ENCODE data around the gene ATXN1. TPM values are rescaled to one million over a fixed set of nuclear protein-coding genes. Genes with fewer than 3 reads are reported as not detected.
A peak's percentile ranks its signal among the peaks of the same experiment; 100 is the strongest.

The ATXN1 gene
- total and polyA plus RNA-seq, 2 of the 13 experiments (the other 11 are each of a cell fraction or from before 2014, with no cell fraction given) = 20.7 to 39.5 TPM

DNA sequence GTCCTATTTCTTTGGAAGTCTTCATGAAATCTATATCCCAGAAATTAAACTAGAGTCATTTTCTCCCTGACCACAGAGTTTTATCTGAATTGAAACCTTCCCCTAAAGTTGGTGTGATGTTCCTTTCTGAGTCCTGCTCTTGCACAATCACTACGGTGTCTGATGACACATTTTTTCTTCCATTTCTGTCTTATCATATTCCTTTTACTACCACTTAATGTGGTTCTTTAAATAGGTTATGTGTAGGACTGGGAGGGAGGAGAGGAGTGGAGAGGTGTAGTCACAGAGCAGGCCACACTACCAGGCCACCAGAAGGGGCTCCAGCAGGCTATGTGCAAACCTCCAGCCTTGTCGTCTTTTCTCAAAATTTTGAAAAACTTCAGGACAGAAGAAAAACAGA, 39.7 kb upstream of the ATXN1 start:
- Histone ChIP-seq H3K27me3 (ENCODE audit: control insufficient read depth in 1 of 2, insufficient read depth in 2 of 2, low read length in 2 of 2) (no peaks in the 10 kb centered on the region), H3K79me2 (ENCODE audit: insufficient read depth, low read length) (no peaks in the 10 kb centered on the region), H3K36me3 (replicated peaks in 1 of 2; ENCODE audit: control insufficient read depth in 1 of 2, insufficient read depth in 2 of 2, low read length in 2 of 2) (no peaks in the 10 kb centered on the region), H3K4me2 (ENCODE audit: low read depth, low read length) (peak overlapping the region; percentile 23), H3K9ac (ENCODE audit: insufficient read depth, low read depth, low read length) (no peak overlapping the region), H2AFZ (ENCODE audit: low read length) (no peak overlapping the region), H3K9me3 (ENCODE audit: low read length) (no peaks in the 10 kb centered on the region), H3K4me1 (ENCODE audit: insufficient read depth, low read length) (peaks cover 66% of the 10 kb centered on the region), H4K20me1 (ENCODE audit: insufficient read depth, low read length) (no peaks in the 10 kb centered on the region), H3K4me3 (replicated peaks in 1 of 3; ENCODE audit: insufficient read depth in 1 of 3, low read depth in 2 of 3, low read length in 3 of 3) (no peak overlapping the region), H3K27ac (ENCODE audit: extremely low read length, insufficient read depth, low read length) (no peak overlapping the region)
- FAIRE-seq = peak; percentile 8
- DNase-seq (ENCODE audit: low spot score) = no peak
- intact Hi-C loops (cut with micrococcal nuclease; ENCODE audit: unreplicated experiment) = no loop called here
- ChIA-PET POLR2A (no interaction called here), CTCF (ENCODE audit: low intra/inter-chr PET ratio, low total read pairs) (no interaction called here)
- ATAC-seq = peak; percentile 28; the same call in 2 of the 3 replicates
- in situ Hi-C loops (cut with HindIII; ENCODE audit: extremely low pct_ligation_motif_present, low pct_unique_long_range_greater_than_20kb) = no loop called here
- BruUV-seq (replicated peaks) = no TSS peak
- WGBS (ENCODE audit: low lambda C conversion rate) = 24% methylated on average over 2 of the region's 2 CpGs
- TF ChIP-seq, protein P1, sequence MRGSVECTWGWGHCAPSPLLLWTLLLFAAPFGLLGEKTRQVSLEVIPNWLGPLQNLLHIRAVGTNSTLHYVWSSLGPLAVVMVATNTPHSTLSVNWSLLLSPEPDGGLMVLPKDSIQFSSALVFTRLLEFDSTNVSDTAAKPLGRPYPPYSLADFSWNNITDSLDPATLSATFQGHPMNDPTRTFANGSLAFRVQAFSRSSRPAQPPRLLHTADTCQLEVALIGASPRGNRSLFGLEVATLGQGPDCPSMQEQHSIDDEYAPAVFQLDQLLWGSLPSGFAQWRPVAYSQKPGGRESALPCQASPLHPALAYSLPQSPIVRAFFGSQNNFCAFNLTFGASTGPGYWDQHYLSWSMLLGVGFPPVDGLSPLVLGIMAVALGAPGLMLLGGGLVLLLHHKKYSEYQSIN (CRISPR knock-in tag; IDR thresholded peaks at IDR 0.05; ENCODE audit: borderline replicate concordance) = no peak
- TF ChIP-seq ZSCAN31 (CRISPR knock-in tag; IDR thresholded peaks at IDR 0.05; ENCODE audit: low read depth) (no peak), FOXM1 (CRISPR knock-in tag; IDR thresholded peaks at IDR 0.05) (no peak), CEBPB (IDR thresholded peaks at IDR 0.05; ENCODE audit: borderline replicate concordance, low read depth, low read length) (peak; percentile 95), SETDB1 (CRISPR knock-in tag; IDR thresholded peaks at IDR 0.05; ENCODE audit: borderline replicate concordance) (no peak), CEBPG (CRISPR knock-in tag; IDR thresholded peaks at IDR 0.05) (peak; percentile 81), REXO4 (CRISPR knock-in tag; IDR thresholded peaks at IDR 0.05; ENCODE audit: borderline replicate concordance) (no peak), ZNF543 (CRISPR knock-in tag; IDR thresholded peaks at IDR 0.05) (no peak), KMT2B (CRISPR knock-in tag; IDR thresholded peaks at IDR 0.05) (no peak)
- TF ChIP-seq, protein P2, sequence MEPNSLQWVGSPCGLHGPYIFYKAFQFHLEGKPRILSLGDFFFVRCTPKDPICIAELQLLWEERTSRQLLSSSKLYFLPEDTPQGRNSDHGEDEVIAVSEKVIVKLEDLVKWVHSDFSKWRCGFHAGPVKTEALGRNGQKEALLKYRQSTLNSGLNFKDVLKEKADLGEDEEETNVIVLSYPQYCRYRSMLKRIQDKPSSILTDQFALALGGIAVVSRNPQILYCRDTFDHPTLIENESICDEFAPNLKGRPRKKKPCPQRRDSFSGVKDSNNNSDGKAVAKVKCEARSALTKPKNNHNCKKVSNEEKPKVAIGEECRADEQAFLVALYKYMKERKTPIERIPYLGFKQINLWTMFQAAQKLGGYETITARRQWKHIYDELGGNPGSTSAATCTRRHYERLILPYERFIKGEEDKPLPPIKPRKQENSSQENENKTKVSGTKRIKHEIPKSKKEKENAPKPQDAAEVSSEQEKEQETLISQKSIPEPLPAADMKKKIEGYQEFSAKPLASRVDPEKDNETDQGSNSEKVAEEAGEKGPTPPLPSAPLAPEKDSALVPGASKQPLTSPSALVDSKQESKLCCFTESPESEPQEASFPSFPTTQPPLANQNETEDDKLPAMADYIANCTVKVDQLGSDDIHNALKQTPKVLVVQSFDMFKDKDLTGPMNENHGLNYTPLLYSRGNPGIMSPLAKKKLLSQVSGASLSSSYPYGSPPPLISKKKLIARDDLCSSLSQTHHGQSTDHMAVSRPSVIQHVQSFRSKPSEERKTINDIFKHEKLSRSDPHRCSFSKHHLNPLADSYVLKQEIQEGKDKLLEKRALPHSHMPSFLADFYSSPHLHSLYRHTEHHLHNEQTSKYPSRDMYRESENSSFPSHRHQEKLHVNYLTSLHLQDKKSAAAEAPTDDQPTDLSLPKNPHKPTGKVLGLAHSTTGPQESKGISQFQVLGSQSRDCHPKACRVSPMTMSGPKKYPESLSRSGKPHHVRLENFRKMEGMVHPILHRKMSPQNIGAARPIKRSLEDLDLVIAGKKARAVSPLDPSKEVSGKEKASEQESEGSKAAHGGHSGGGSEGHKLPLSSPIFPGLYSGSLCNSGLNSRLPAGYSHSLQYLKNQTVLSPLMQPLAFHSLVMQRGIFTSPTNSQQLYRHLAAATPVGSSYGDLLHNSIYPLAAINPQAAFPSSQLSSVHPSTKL (CRISPR knock-in tag; IDR thresholded peaks at IDR 0.05) = 0 out of 2 replicates have a peak, but pooled peaks have one; percentile 8
- TF ChIP-seq, protein P3, sequence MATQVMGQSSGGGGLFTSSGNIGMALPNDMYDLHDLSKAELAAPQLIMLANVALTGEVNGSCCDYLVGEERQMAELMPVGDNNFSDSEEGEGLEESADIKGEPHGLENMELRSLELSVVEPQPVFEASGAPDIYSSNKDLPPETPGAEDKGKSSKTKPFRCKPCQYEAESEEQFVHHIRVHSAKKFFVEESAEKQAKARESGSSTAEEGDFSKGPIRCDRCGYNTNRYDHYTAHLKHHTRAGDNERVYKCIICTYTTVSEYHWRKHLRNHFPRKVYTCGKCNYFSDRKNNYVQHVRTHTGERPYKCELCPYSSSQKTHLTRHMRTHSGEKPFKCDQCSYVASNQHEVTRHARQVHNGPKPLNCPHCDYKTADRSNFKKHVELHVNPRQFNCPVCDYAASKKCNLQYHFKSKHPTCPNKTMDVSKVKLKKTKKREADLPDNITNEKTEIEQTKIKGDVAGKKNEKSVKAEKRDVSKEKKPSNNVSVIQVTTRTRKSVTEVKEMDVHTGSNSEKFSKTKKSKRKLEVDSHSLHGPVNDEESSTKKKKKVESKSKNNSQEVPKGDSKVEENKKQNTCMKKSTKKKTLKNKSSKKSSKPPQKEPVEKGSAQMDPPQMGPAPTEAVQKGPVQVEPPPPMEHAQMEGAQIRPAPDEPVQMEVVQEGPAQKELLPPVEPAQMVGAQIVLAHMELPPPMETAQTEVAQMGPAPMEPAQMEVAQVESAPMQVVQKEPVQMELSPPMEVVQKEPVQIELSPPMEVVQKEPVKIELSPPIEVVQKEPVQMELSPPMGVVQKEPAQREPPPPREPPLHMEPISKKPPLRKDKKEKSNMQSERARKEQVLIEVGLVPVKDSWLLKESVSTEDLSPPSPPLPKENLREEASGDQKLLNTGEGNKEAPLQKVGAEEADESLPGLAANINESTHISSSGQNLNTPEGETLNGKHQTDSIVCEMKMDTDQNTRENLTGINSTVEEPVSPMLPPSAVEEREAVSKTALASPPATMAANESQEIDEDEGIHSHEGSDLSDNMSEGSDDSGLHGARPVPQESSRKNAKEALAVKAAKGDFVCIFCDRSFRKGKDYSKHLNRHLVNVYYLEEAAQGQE (IDR thresholded peaks at IDR 0.05; ENCODE audit: borderline replicate concordance in 1 of 2, low read depth in 1 of 2, low read length in 2 of 2) = no peak
- TF ChIP-seq, protein P4, sequence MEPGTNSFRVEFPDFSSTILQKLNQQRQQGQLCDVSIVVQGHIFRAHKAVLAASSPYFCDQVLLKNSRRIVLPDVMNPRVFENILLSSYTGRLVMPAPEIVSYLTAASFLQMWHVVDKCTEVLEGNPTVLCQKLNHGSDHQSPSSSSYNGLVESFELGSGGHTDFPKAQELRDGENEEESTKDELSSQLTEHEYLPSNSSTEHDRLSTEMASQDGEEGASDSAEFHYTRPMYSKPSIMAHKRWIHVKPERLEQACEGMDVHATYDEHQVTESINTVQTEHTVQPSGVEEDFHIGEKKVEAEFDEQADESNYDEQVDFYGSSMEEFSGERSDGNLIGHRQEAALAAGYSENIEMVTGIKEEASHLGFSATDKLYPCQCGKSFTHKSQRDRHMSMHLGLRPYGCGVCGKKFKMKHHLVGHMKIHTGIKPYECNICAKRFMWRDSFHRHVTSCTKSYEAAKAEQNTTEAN (CRISPR knock-in tag; conservative IDR thresholded peaks at IDR 0.05) = no peak
- TF ChIP-seq, protein P5, sequence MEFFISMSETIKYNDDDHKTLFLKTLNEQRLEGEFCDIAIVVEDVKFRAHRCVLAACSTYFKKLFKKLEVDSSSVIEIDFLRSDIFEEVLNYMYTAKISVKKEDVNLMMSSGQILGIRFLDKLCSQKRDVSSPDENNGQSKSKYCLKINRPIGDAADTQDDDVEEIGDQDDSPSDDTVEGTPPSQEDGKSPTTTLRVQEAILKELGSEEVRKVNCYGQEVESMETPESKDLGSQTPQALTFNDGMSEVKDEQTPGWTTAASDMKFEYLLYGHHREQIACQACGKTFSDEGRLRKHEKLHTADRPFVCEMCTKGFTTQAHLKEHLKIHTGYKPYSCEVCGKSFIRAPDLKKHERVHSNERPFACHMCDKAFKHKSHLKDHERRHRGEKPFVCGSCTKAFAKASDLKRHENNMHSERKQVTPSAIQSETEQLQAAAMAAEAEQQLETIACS (CRISPR knock-in tag; IDR thresholded peaks at IDR 0.05) = no peak
